Astrocyte (in vitro differentiated cells and primary cell): ENCODE results near the gene ADGRD2. TPM values are rescaled to one million over a fixed set of nuclear protein-coding genes. Genes with fewer than 3 reads are reported as not detected.
A peak's percentile ranks its signal among the peaks of the same experiment; 100 is the strongest.
"Not testable (repeated sequence)": the region's sequence is repeated elsewhere in the genome, so short reads cannot be mapped to it uniquely, and the experiment has no call there.

Source experiments
- DNase-seq: peaks from one replicate; pipeline ENCODE4 v3.0.0-alpha.2; 2010; ENCODE audit warnings: low read depth
- FAIRE-seq: peaks from 2 replicates; lab custom pipeline; 2011; peaks lifted over from hg19 to GRCh38; lab: Jason Lieb, UNC
- H2AFZ ChIP-seq: 2 replicates; pipeline ENCODE4 v1.6.0; 2012; ENCODE audit warnings: low read depth, low read length, inconsistent platforms
- H3K27ac ChIP-seq: 2 replicates; pipeline ENCODE4 v1.5.1; 2011; ENCODE audit warnings: low read depth, low read length, inconsistent platforms
- H3K27me3 ChIP-seq: 2 replicates; pipeline ENCODE4 v1.6.0; 2011; ENCODE audit warnings: low read length, inconsistent platforms; ENCODE audit not compliant: insufficient read depth
- H3K36me3 ChIP-seq: 2 replicates; pipeline ENCODE4 v1.5.1; 2011; ENCODE audit warnings: low read length, inconsistent platforms; ENCODE audit not compliant: insufficient read depth
- H3K4me1 ChIP-seq: 2 replicates; pipeline ENCODE4 v1.5.1; 2011; ENCODE audit warnings: low read length, inconsistent platforms; ENCODE audit not compliant: insufficient read depth
- H3K4me2 ChIP-seq: 2 replicates; pipeline ENCODE4 v1.6.0; 2012; ENCODE audit warnings: low read length, inconsistent platforms
- H3K4me3 ChIP-seq: 2 replicates; pipeline ENCODE4 v1.5.1; 2011; ENCODE audit warnings: low read depth, mild to moderate bottlenecking, low read length, inconsistent platforms; ENCODE audit not compliant: insufficient read depth
- H3K79me2 ChIP-seq: 2 replicates; pipeline ENCODE4 v1.6.0; 2012; ENCODE audit warnings: mild to moderate bottlenecking, low read length, inconsistent platforms; ENCODE audit not compliant: insufficient read depth
- H3K9ac ChIP-seq: 2 replicates; pipeline ENCODE4 v1.6.0; 2012; ENCODE audit warnings: mild to moderate bottlenecking, low read length, inconsistent platforms
- H3K9me3 ChIP-seq: 2 replicates; pipeline ENCODE4 v1.5.1; 2012; ENCODE audit warnings: low read depth, mild to moderate bottlenecking, low read length, inconsistent platforms; ENCODE audit not compliant: insufficient read depth
- H4K20me1 ChIP-seq: 2 replicates; pipeline ENCODE4 v1.6.0; 2012; ENCODE audit warnings: low read length, inconsistent platforms; ENCODE audit not compliant: insufficient read depth
- H3K27ac Mint-ChIP-seq: one replicate; pipeline ENCODE4 v1.8.0; 2021; ENCODE audit warnings: mild to moderate bottlenecking, mixed read lengths; ENCODE audit not compliant: unreplicated experiment
- H3K27me3 Mint-ChIP-seq: one replicate; pipeline ENCODE4 v1.8.0; 2021; ENCODE audit warnings: low read depth, mixed read lengths; ENCODE audit not compliant: unreplicated experiment
- H3K36me3 Mint-ChIP-seq: one replicate; pipeline ENCODE4 v1.8.0; 2021; ENCODE audit warnings: low read depth, mixed read lengths; ENCODE audit not compliant: unreplicated experiment
- H3K4me1 Mint-ChIP-seq: one replicate; pipeline ENCODE4 v1.8.0; 2021; ENCODE audit warnings: low read depth, mixed read lengths; ENCODE audit not compliant: unreplicated experiment
- H3K4me3 Mint-ChIP-seq: one replicate; pipeline ENCODE4 v1.8.0; 2021; ENCODE audit warnings: mild to moderate bottlenecking, moderate library complexity, mixed read lengths; ENCODE audit not compliant: unreplicated experiment
- H3K9me3 Mint-ChIP-seq: one replicate; pipeline ENCODE4 v1.8.0; 2021; ENCODE audit warnings: mild to moderate bottlenecking, mixed read lengths; ENCODE audit not compliant: unreplicated experiment
- CTCF ChIP-seq: IDR thresholded peaks from 2 replicates; pipeline ENCODE4 v1.5.1; 2011; ENCODE audit warnings: low read depth, mild to moderate bottlenecking, inconsistent platforms, low read length, moderate library complexity; ENCODE audit not compliant: insufficient read depth
- EZH2 ChIP-seq: IDR thresholded peaks from 2 replicates; pipeline ENCODE4 v1.6.1; 2012; ENCODE audit warnings: mild to moderate bottlenecking, low read length, inconsistent platforms; ENCODE audit not compliant: insufficient read depth
- total RNA-seq: library from RNA; stranded (reverse); gene quantifications from 2 replicates; pipeline ENCODE4 v1.2.1, GENCODE V29; 2021

The ADGRD2 gene
- total RNA-seq, 1 donor from 2014 or later = not detected

GRCh38 chr9:124420991-124421543, 29.2 kb upstream of the ADGRD2 start:
- peaks cover 13% of the 10 kb centered on the region for H3K27me3 Mint-ChIP-seq
- no peak overlapping the region for H3K4me2 ChIP-seq
- no peaks in the 10 kb centered on the region for H4K20me1 ChIP-seq
- H3K4me1 ChIP-seq = no peaks in the 10 kb centered on the region
- no peaks in the 10 kb centered on the region for H3K36me3 Mint-ChIP-seq
- no peaks in the 10 kb centered on the region for H3K9me3 Mint-ChIP-seq
- H3K79me2 ChIP-seq = no peaks in the 10 kb centered on the region
- DNase-seq (no peak), FAIRE-seq (no peak)
- no peak overlapping the region for H3K27ac ChIP-seq
- H3K4me3 Mint-ChIP-seq = no peak overlapping the region
- no peak for TF ChIP-seq EZH2
- TF ChIP-seq CTCF = no peak
- no peak overlapping the region for H2AFZ ChIP-seq
- no peak overlapping the region for H3K4me3 ChIP-seq
- no peaks in the 10 kb centered on the region for H3K9me3 ChIP-seq
- H3K36me3 ChIP-seq = no peaks in the 10 kb centered on the region
- H3K9ac ChIP-seq = no peak overlapping the region
- H3K4me1 Mint-ChIP-seq = peaks cover 6% of the 10 kb centered on the region
- no peak overlapping the region for H3K27ac Mint-ChIP-seq
- peaks cover 7% of the 10 kb centered on the region for H3K27me3 ChIP-seq

- Histone ChIP-seq H3K4me3 (no peak overlapping the region), H4K20me1 (no peaks in the 10 kb centered on the region), H3K4me1 (no peaks in the 10 kb centered on the region), H3K9ac (no peak overlapping the region), H3K27ac (no peak overlapping the region), H2AFZ (peak overlapping the region; percentile 40), H3K79me2 (no peaks in the 10 kb centered on the region), H3K36me3 (no peaks in the 10 kb centered on the region), H3K27me3 (peaks cover 7% of the 10 kb centered on the region), H3K9me3 (no peaks in the 10 kb centered on the region), H3K4me2 (peak overlapping the region; percentile 23)
- TF ChIP-seq CTCF (no peak), EZH2 (no peak)
- Mint-ChIP-seq H3K27ac (no peak overlapping the region), H3K4me1 (peaks cover 6% of the 10 kb centered on the region), H3K27me3 (peaks cover 20% of the 10 kb centered on the region), H3K4me3 (no peak overlapping the region), H3K9me3 (no peaks in the 10 kb centered on the region), H3K36me3 (no peaks in the 10 kb centered on the region)
- DNase-seq = no peak
- FAIRE-seq = no peak
These were observed 27.1 kb upstream of the ADGRD2 start for GRCh38 chr9:124423155-124423554.

DNA sequence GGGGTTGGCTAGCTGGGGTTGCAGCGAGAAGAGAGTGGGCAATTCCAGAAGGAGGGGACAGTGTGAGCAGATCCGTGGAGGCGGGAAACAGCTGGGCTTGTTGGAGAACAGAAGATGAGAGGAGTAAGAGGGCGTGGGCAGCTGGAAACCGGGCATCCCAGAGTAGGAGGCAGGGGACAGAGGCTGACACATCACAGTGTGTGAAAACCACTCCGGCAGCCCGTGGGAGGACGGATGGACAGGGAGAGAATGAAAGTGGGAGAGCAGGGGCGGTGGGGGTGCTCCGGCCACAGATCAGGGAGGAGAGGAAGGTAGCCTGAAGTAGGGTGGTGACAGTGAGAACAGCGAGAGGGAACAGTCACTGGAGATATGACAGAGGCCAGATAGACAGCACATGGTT, 26.7 kb upstream of the ADGRD2 start:
- H3K27ac Mint-ChIP-seq = no peak overlapping the region
- DNase-seq = no peak
- peak overlapping the region; percentile 23 for H3K4me2 ChIP-seq

GRCh38 chr9:124425733-124426132, 24.5 kb upstream of the ADGRD2 start:
- not testable (repeated sequence) for H2AFZ ChIP-seq, H3K36me3 Mint-ChIP-seq, H3K4me3 ChIP-seq, H3K4me3 Mint-ChIP-seq, H3K79me2 ChIP-seq, H3K4me2 ChIP-seq, H3K27ac ChIP-seq, H3K27me3 ChIP-seq, DNase-seq, H4K20me1 ChIP-seq, H3K4me1 ChIP-seq, H3K36me3 ChIP-seq, H3K4me1 Mint-ChIP-seq, H3K9me3 Mint-ChIP-seq, H3K9me3 ChIP-seq, FAIRE-seq, H3K9ac ChIP-seq, H3K27ac Mint-ChIP-seq
- peaks cover 20% of the 10 kb centered on the region for H3K27me3 Mint-ChIP-seq

More for the DNA sequence above, 26.7 kb upstream of the ADGRD2 start:
- H3K9me3 ChIP-seq = no peaks in the 10 kb centered on the region
- peaks cover 7% of the 10 kb centered on the region for H3K27me3 ChIP-seq
- Mint-ChIP-seq H3K36me3 (no peaks in the 10 kb centered on the region), H3K9me3 (no peaks in the 10 kb centered on the region), H3K4me3 (no peak overlapping the region), H3K4me1 (peaks cover 6% of the 10 kb centered on the region), H3K27me3 (peaks cover 20% of the 10 kb centered on the region)
- H3K4me1 ChIP-seq = no peaks in the 10 kb centered on the region
- no peak overlapping the region for H3K4me3 ChIP-seq
- no peak overlapping the region for H3K9ac ChIP-seq
- peak overlapping the region; percentile 40 for H2AFZ ChIP-seq
- H3K36me3 ChIP-seq = no peaks in the 10 kb centered on the region
- FAIRE-seq = no peak
- no peak overlapping the region for H3K27ac ChIP-seq
- no peak for TF ChIP-seq CTCF
- TF ChIP-seq EZH2 = no peak
- H3K79me2 ChIP-seq = no peaks in the 10 kb centered on the region
- no peaks in the 10 kb centered on the region for H4K20me1 ChIP-seq
